Testis (tissue), 3 donors: ENCODE measurements around the gene GGT5. TPM values are rescaled to one million over a fixed set of nuclear protein-coding genes. Genes with fewer than 3 reads are reported as not detected.
"Not testable (repeated sequence)": the region's sequence is repeated elsewhere in the genome, so short reads cannot be mapped to it uniquely, and the experiment has no call there.

Source experiments
- DNase-seq: peaks from one replicate; pipeline ENCODE4 v3.0.0-alpha.2; 2019
- H3K27ac ChIP-seq, 2 donors: fragments of 200-600 bp; sonication (generic); one replicate each; pipeline ENCODE4 v1.5.1; 2019
- H3K27me3 ChIP-seq: fragments of 200-600 bp; sonication (generic); one replicate; pipeline ENCODE4 v1.5.1; 2019
- H3K36me3 ChIP-seq: fragments of 200-600 bp; sonication (generic); one replicate; pipeline ENCODE4 v1.5.1; 2017; ENCODE audit warnings: low read depth; ENCODE audit errors: missing control alignments
- H3K4me1 ChIP-seq: fragments of 200-600 bp; sonication (generic); one replicate; pipeline ENCODE4 v1.5.1; 2019
- H3K4me3 ChIP-seq, 2 donors: fragments of 200-600 bp; sonication (generic); one replicate each; pipeline ENCODE4 v1.5.1; 2017 to 2019
- H3K9me3 ChIP-seq: fragments of 200-600 bp; sonication (generic); one replicate; pipeline ENCODE4 v1.5.1; 2017
- POLR2A ChIP-seq: fragments of 450-650 bp; IDR thresholded peaks from one replicate; pipeline ENCODE4 v1.6.1; 2017; ENCODE audit warnings: antibody characterized with exemption, mild to moderate bottlenecking, moderate library complexity
- WGBS, 2 donors: methylation state at CpG; one replicate each; pipeline ENCODE4 v1.1.5; 2018; 5-methylcytosine and 5-hydroxymethylcytosine counted together
- intact Hi-C: fragments of 100-400 bp; cut with DNase I; formaldehyde crosslinking; loops from one replicate; pipeline ENCODE4 v1.15.1; 2023; ENCODE audit warnings: low total_unique reads
- polyA plus RNA-seq: library from polyadenylated mRNA; stranded (reverse); fragments of 350-450 nt; fragmentation: Illumina TruSeq; extraction: RNeasy Lipid Tissue Mini Kit (QIAGEN cat#74804); gene quantifications from one replicate; pipeline ENCODE4 v1.2.3, GENCODE V29; 2014; ENCODE audit warnings: low read depth, low replicate concordance; ENCODE audit not compliant: insufficient read depth
- total RNA-seq, 2 donors: library from RNA; depleted of rRNA; stranded (reverse); fragments of >200 nt; gene quantifications; one replicate each; pipeline ENCODE4 v1.2.3, GENCODE V29; 2016
- TF ChIP-seq, protein P1 (sequence below), 3 experiments: fragments of 450-650 bp in 2 of 3; fragments of 200-600 bp in 1 of 3; sonication (generic) in 1 of 3; IDR thresholded peaks; one replicate each; pipeline ENCODE4 v1.5.1; 2016 to 2019; ENCODE audit warnings: antibody characterized with exemption in 3 of 3, mild to moderate bottlenecking in 2 of 3, moderate library complexity in 1 of 3

Gene GGT5
- total and polyA plus RNA-seq, 3 donors from 2014 or later = 15.0 to 27.1 (median 22.9) TPM

DNA sequence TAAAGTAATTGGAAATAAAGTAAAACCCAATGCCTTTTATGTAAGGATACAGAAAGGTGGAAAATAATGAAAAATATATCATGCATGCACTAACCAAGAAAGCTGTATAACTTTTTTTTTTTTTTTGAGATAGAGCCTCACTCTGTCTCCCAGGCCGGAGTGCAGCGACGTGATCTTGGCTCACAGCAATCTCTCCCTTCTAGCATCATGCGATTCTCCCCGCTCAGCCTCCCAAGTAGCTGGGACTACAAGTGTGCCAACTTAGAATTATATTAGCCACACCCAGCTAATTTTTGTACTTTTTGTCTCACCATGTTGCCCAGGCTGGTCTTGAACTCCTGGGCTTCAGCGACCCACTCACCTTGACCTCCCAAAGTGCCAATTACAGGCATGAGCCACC is 4.5 kb downstream of the GGT5 start:
- Histone ChIP-seq H3K27ac (peak overlapping the region in 1 of 2 donors; percentile 45), H3K9me3 (no peaks in the 10 kb centered on the region), H3K36me3 (no peaks in the 10 kb centered on the region), H3K4me3 (no peak overlapping the region), H3K4me1 (peaks cover 16% of the 10 kb centered on the region), H3K27me3 (no peaks in the 10 kb centered on the region)
- TF ChIP-seq POLR2A = no peak
- TF ChIP-seq, protein P1, sequence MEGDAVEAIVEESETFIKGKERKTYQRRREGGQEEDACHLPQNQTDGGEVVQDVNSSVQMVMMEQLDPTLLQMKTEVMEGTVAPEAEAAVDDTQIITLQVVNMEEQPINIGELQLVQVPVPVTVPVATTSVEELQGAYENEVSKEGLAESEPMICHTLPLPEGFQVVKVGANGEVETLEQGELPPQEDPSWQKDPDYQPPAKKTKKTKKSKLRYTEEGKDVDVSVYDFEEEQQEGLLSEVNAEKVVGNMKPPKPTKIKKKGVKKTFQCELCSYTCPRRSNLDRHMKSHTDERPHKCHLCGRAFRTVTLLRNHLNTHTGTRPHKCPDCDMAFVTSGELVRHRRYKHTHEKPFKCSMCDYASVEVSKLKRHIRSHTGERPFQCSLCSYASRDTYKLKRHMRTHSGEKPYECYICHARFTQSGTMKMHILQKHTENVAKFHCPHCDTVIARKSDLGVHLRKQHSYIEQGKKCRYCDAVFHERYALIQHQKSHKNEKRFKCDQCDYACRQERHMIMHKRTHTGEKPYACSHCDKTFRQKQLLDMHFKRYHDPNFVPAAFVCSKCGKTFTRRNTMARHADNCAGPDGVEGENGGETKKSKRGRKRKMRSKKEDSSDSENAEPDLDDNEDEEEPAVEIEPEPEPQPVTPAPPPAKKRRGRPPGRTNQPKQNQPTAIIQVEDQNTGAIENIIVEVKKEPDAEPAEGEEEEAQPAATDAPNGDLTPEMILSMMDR (IDR thresholded peaks at IDR 0.05) = no peak
- intact Hi-C loops = no loop called here
- DNase-seq = no peak
- 59 to 69% methylated on average over 6 of the region's 6 CpGs for WGBS, 2 donors

DNA sequence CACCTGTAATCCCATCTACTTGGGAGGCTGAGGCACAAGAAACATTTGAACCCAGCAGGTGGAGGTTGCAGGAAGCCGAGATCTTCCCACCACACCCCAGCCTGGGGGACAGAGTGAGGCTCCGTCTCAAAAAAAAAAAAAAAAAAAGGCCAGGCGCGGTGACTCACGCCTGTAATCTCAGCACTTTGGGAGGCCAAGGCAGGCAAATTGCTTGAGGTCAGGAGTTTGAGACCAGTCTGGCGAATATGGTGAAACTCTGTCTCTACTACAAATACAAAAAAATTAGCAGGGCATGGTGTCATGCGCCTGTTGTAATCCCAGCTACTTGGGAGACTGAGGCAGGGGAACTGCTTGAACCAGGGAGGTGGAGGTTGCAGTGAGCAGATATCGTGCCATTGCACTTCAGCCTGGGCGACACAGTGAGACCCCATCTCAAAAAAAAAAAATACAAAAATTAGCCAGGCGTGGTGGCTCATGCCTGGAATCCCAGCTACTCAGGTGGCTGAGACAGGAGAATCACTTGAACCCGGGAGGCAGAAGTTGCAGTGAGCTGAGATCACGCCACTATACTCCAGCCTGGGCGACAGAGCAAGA is 6.7 kb downstream of the GGT5 start:
- H3K9me3 ChIP-seq, H3K36me3 ChIP-seq, H3K4me1 ChIP-seq, intact Hi-C loops, DNase-seq, H3K27me3 ChIP-seq, H3K4me3 ChIP-seq, H3K27ac ChIP-seq: not testable (repeated sequence)
- WGBS, 2 donors = 97 to 98% methylated on average over 12 to 13 of the region's 13 CpGs

DNA sequence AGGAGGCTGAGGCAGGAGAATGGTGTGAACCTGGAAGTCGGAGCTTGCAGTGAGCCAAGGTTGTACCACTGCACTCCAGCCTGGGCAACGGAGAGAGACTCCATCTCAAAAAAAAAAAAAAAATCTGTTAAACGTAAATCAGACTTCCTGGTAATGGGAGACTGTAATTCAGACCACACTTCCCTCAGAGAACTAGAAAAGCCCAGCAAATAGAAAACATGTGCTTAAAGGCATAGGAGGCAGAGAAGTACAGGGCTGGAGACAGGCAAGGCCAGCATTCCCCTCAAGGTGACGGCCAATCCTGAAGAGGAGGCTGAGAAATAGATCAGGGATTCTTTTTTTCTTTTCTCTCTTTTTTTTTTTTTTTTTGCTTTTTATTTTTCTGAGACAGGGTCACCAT is 8.2 kb downstream of the GGT5 start:
- no peak overlapping the region for H3K4me3 ChIP-seq
- intact Hi-C loops = no loop called here
- no peaks in the 10 kb centered on the region for H3K36me3 ChIP-seq
- no peak overlapping the region for H3K27ac ChIP-seq
- no peaks in the 10 kb centered on the region for H3K9me3 ChIP-seq
- no peaks in the 10 kb centered on the region for H3K27me3 ChIP-seq
- no peak for TF ChIP-seq POLR2A
- TF ChIP-seq, protein P1 (IDR thresholded peaks at IDR 0.05) = no peak
- DNase-seq = no peak
- no peaks in the 10 kb centered on the region for H3K4me1 ChIP-seq
- WGBS, 2 donors = 81 to 87% methylated on average over 4 of the region's 4 CpGs

DNA sequence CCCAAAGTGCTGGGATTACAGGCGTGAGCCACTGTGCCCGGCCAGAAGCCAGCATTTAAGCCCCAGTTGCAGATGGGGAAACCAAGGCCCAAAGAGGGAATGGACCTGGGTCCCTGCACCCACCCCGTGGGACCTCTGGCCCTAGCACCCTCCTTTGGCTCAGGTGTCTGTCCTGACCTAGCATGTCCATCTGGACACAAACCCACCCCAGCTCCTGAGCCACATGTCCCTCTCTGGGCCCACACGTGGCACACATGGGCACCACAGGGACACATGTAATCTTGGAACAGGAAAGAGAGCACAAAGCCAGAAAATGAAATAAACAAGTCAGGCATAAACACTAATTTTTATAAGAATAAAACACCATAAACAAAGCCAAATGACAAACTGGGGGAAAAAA is 9.6 kb downstream of the GGT5 start:
- DNase-seq = no peak
- WGBS, 2 donors = 87 to 100% methylated on average over 4 of the region's 4 CpGs
- intact Hi-C loops = no loop called here
- no peak overlapping the region for H3K4me3 ChIP-seq
- H3K27me3 ChIP-seq = no peaks in the 10 kb centered on the region
- no peaks in the 10 kb centered on the region for H3K4me1 ChIP-seq
- TF ChIP-seq POLR2A = no peak
- TF ChIP-seq, protein P1 (IDR thresholded peaks at IDR 0.05) = no peak
- no peaks in the 10 kb centered on the region for H3K9me3 ChIP-seq
- H3K36me3 ChIP-seq = no peaks in the 10 kb centered on the region
- no peak overlapping the region for H3K27ac ChIP-seq

DNA sequence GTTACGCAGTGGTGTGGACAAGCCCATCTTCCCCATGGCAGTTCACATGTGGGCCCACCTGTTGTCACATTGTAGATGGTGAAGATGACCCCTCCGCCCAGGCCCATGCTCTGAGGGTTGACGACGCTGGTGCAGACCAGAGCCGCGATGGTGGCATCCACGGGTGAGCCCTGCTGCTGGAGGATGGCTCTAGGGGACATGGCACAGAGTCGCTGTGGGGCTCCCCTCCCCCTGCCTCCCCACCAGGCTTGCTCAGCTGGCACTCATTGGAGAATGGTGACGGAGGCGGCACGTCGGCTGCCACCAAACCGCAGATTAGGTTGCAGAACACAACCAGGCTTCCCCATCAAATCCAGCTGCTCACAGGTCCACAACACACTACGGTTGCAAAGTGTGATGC is 11.1 kb downstream of the GGT5 start:
- Histone ChIP-seq H3K27ac (no peak overlapping the region), H3K27me3 (no peaks in the 10 kb centered on the region), H3K9me3 (no peaks in the 10 kb centered on the region), H3K4me1 (no peaks in the 10 kb centered on the region), H3K36me3 (no peaks in the 10 kb centered on the region), H3K4me3 (no peak overlapping the region)
- no peak for DNase-seq
- TF ChIP-seq, protein P1 (IDR thresholded peaks at IDR 0.05) = no peak
- TF ChIP-seq POLR2A = no peak
- intact Hi-C loops = no loop called here
- 87 to 97% methylated on average over 3 to 14 of the region's 14 CpGs for WGBS, 2 donors
